B cell (primary cell): ENCODE results near the gene SCN8A. TPM values are rescaled to one million over a fixed set of nuclear protein-coding genes. Genes with fewer than 3 reads are reported as not detected.
"Not testable (repeated sequence)": the region's sequence is repeated elsewhere in the genome, so short reads cannot be mapped to it uniquely, and the experiment has no call there.

Experiments used
- ATAC-seq: fragments of 200-7000 bp; cut with Tn5 transposase; one replicate; pipeline ENCODE4 v1.10.0; 2021; ENCODE audit warnings: low read depth, mild to moderate bottlenecking, moderate number of reproducible peaks, moderate library complexity
- CTCF ChIA-PET: fragments of 350-600 bp; sonication (Branson Sonifier 250); formaldehyde crosslinking; loops from one replicate; lab custom pipeline; 2021; ENCODE audit warnings: antibody characterized with exemption, inconsistent platforms; lab: Charles Lee
- POLR2A ChIA-PET: fragments of 350-600 bp; sonication (Branson Sonifier 250); formaldehyde crosslinking; loops from one replicate; lab custom pipeline; 2021; ENCODE audit warnings: antibody characterized with exemption; lab: Charles Lee
- DNase-seq: peaks from one replicate; pipeline ENCODE4 v3.0.0; 2013
- H2AFZ ChIP-seq: 2 replicates; pipeline ENCODE4 v1.6.1; 2012; ENCODE audit warnings: mild to moderate bottlenecking, low read depth, low read length; ENCODE audit not compliant: insufficient read depth, poor library complexity, severe bottlenecking
- H3K27ac ChIP-seq, 2 donors: 1 replicate in 1 of 2; 2 replicates in 1 of 2; pipeline ENCODE4 v1.5.1; 2012 to 2013; ENCODE audit warnings: low read length in 2 of 2, mild to moderate bottlenecking in 2 of 2, moderate library complexity in 1 of 2
- H3K27me3 ChIP-seq, 4 experiments: fragments of 200-600 bp in 1 of 4; sonication (generic) in 1 of 4; replicated peaks in 1 of 4; 1 replicate in 2 of 4; 2 replicates in 2 of 4; pipeline versions ENCODE4 v1.6.1 to v1.7.0; 2013 to 2016; ENCODE audit warnings: low read length in 3 of 4, mild to moderate bottlenecking in 2 of 4, mixed read lengths in 1 of 4, moderate library complexity in 1 of 4; ENCODE audit not compliant: insufficient read depth in 4 of 4, control insufficient read depth in 3 of 4; ENCODE audit errors: control extremely low read depth in 1 of 4
- H3K36me3 ChIP-seq, 2 experiments: replicated peaks in 1 of 2; 1 replicate in 1 of 2; 2 replicates in 1 of 2; pipeline versions ENCODE4 v1.6.1 to v1.7.1; 2013; ENCODE audit warnings: low read length in 1 of 2; ENCODE audit not compliant: insufficient read depth in 2 of 2, control insufficient read depth in 1 of 2; ENCODE audit errors: control extremely low read depth in 1 of 2, extremely low read depth in 1 of 2
- H3K4me1 ChIP-seq, 2 donors: fragments of 200-600 bp in 1 of 2; sonication (generic) in 1 of 2; 1 replicate in 1 of 2; 2 replicates in 1 of 2; pipeline versions ENCODE4 v1.5.1 to v1.6.1; 2013 to 2017; ENCODE audit warnings: low read length in 2 of 2; ENCODE audit not compliant: control insufficient read depth in 2 of 2, insufficient read depth in 2 of 2
- H3K4me2 ChIP-seq: replicated peaks from 2 replicates; pipeline ENCODE3; 2012; ENCODE audit warnings: mild to moderate bottlenecking, low read depth, low read length; ENCODE audit not compliant: poor library complexity, severe bottlenecking
- H3K4me3 ChIP-seq, 5 experiments: fragments of 200-600 bp in 1 of 5; sonication (generic) in 1 of 5; 1 replicate in 3 of 5; 2 replicates in 2 of 5; pipeline versions ENCODE4 v1.5.1 to v1.7.0; 2011 to 2016; ENCODE audit warnings: low read length in 4 of 5, mild to moderate bottlenecking in 4 of 5, low read depth in 2 of 5, control low read depth in 1 of 5, moderate library complexity in 1 of 5; ENCODE audit not compliant: insufficient read depth in 1 of 5; ENCODE audit errors: control extremely low read depth in 1 of 5, extremely low read depth in 1 of 5
- H3K79me2 ChIP-seq: fragments of 200-600 bp; sonication (generic); one replicate; pipeline ENCODE4 v1.6.0; 2016; ENCODE audit warnings: low read length; ENCODE audit not compliant: control insufficient read depth, insufficient read depth
- H3K9ac ChIP-seq: fragments of 200-600 bp; sonication (generic); 2 replicates; pipeline ENCODE4 v1.6.1; 2017; ENCODE audit warnings: mild to moderate bottlenecking, low read length, moderate library complexity
- H3K9me3 ChIP-seq, 3 donors: one replicate each; pipeline versions ENCODE4 v1.6.1 to v1.7.1; 2013; ENCODE audit warnings: low read length in 2 of 3; ENCODE audit not compliant: control insufficient read depth in 2 of 3, insufficient read depth in 1 of 3; ENCODE audit errors: control extremely low read depth in 1 of 3
- H4K20me1 ChIP-seq: 2 replicates; pipeline ENCODE4 v1.6.0; 2012; ENCODE audit warnings: mild to moderate bottlenecking, low read length; ENCODE audit not compliant: insufficient read depth, control insufficient read depth, poor library complexity, severe bottlenecking
- H3K27ac Mint-ChIP-seq: one replicate; pipeline ENCODE4 v1.8.0; 2021; ENCODE audit warnings: mixed read lengths
- H3K27me3 Mint-ChIP-seq: one replicate; pipeline ENCODE4 v1.8.0; 2021; ENCODE audit warnings: mixed read lengths
- H3K4me1 Mint-ChIP-seq: one replicate; pipeline ENCODE4 v1.8.0; 2021; ENCODE audit warnings: mixed read lengths
- H3K4me3 Mint-ChIP-seq: one replicate; pipeline ENCODE4 v1.8.0; 2021; ENCODE audit warnings: mixed read lengths
- H3K9me3 Mint-ChIP-seq: one replicate; pipeline ENCODE4 v1.8.0; 2022; ENCODE audit warnings: mixed read lengths; ENCODE audit not compliant: insufficient read depth
- EZH2 ChIP-seq: IDR thresholded peaks from 2 replicates; pipeline ENCODE4 v1.6.1; 2012; ENCODE audit warnings: borderline replicate concordance, low read depth, mild to moderate bottlenecking, moderate library complexity, low read length; ENCODE audit not compliant: insufficient read depth, poor library complexity, severe bottlenecking
- WGBS: methylation state at CpG from one replicate; pipeline ENCODE4 v1.1.5; 2013; ENCODE audit warnings: missing lambda C conversion rate; ENCODE audit not compliant: insufficient coverage; 5-methylcytosine and 5-hydroxymethylcytosine counted together
- intact Hi-C: fragments of 100-400 bp; cut with micrococcal nuclease; formaldehyde crosslinking; loops from one replicate; pipeline ENCODE4 v1.10.0; 2022
- polyA plus RNA-seq: library from polyadenylated mRNA; depleted of rRNA; stranded (reverse); fragments of >200 nt; gene quantifications from 2 replicates; pipeline ENCODE4 v1.2.3, GENCODE V29; 2012
- total RNA-seq, 2 donors: library from RNA; stranded (reverse); fragments of 120-200 nt in 1 of 2; gene quantifications; 1 replicate in 1 of 2; 2 replicates in 1 of 2; pipeline versions ENCODE4 v1.2.3 to v1.2.4, GENCODE V29; 2013 to 2022
- TF ChIP-seq, protein P1 (sequence below): fragments of 200-600 bp; IDR thresholded peaks from one replicate; pipeline ENCODE4 v1.8.0; 2022; ENCODE audit warnings: antibody characterized with exemption, mild to moderate bottlenecking

SCN8A gene
- total and polyA plus RNA-seq, 2 donors (not counting 1 experiment from before 2014, with no cell fraction given): 0.78 to 1.0 TPM

DNA sequence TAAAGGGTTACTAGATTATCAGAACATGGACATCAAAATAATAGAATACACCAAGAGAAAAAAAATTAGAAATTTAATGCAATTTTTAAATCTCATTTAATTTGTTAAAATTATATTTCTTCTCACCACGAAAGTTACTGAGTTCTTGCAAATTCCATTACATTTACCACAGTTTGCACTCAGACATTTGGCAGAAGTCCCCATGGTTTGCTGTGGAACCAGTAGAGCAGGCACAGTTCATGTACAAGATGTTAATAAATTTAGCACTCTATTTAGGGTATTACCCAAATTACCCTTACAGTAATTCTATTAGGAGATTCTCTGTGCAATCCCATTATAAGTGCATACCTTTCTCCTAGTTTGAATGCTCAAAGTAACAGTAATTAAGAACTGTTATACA is 9.7 kb downstream of the SCN8A start:
- TF ChIP-seq EZH2: no peak
- TF ChIP-seq, protein P1, sequence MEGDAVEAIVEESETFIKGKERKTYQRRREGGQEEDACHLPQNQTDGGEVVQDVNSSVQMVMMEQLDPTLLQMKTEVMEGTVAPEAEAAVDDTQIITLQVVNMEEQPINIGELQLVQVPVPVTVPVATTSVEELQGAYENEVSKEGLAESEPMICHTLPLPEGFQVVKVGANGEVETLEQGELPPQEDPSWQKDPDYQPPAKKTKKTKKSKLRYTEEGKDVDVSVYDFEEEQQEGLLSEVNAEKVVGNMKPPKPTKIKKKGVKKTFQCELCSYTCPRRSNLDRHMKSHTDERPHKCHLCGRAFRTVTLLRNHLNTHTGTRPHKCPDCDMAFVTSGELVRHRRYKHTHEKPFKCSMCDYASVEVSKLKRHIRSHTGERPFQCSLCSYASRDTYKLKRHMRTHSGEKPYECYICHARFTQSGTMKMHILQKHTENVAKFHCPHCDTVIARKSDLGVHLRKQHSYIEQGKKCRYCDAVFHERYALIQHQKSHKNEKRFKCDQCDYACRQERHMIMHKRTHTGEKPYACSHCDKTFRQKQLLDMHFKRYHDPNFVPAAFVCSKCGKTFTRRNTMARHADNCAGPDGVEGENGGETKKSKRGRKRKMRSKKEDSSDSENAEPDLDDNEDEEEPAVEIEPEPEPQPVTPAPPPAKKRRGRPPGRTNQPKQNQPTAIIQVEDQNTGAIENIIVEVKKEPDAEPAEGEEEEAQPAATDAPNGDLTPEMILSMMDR: no peak
- intact Hi-C loops: no loop called here
- no peaks in the 10 kb centered on the region for H4K20me1 ChIP-seq
- H3K4me1 ChIP-seq: no peaks in the 10 kb centered on the region
- no peak overlapping the region for H2AFZ ChIP-seq
- DNase-seq (no peak), ATAC-seq (no peak)
- Mint-ChIP-seq H3K4me1 (no peaks in the 10 kb centered on the region), H3K27me3 (peaks cover 25% of the 10 kb centered on the region), H3K4me3 (no peak overlapping the region), H3K27ac (no peak overlapping the region), H3K9me3 (no peaks in the 10 kb centered on the region)
- POLR2A ChIA-PET: no interaction called here
- peaks cover 0 to 5% (median 0%) of the 10 kb centered on the region in 4 experiments for H3K27me3 ChIP-seq
- H3K79me2 ChIP-seq: no peaks in the 10 kb centered on the region
- no peak overlapping the region for H3K27ac ChIP-seq
- H3K4me3 ChIP-seq: no peak overlapping the region
- no peaks in the 10 kb centered on the region for H3K36me3 ChIP-seq
- no CpG with 5 or more reads among the region's 1 CpG for WGBS
- no peak overlapping the region for H3K9ac ChIP-seq
- CTCF ChIA-PET: no interaction called here
- H3K4me2 ChIP-seq: no peak overlapping the region
- H3K9me3 ChIP-seq: no peaks in the 10 kb centered on the region

DNA sequence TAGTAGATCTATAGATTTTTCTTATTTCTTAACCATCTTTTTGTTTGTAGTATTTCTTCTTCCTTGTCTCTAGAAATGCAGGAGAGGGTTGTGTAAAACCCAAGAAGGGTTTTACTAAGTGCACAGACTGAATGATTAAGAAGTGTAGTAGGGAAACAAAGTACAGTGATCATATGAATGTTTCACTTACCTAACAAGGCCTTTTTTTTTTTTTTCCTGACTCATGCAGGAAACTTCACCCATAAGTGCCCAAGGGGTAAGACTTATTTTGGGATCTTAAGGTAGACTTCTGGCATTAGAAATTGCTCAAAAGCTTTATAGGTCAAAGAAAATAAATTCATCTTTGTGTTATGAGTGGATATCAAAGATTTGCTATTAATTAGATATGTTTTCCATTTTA is 10.2 kb downstream of the SCN8A start:
- Histone ChIP-seq H2AFZ (no peak overlapping the region), H3K36me3 (no peaks in the 10 kb centered on the region), H3K4me3 (no peak overlapping the region), H3K9me3 (no peaks in the 10 kb centered on the region), H3K4me2 (no peak overlapping the region), H3K27me3 (peaks cover 0 to 4% (median 0%) of the 10 kb centered on the region in 4 experiments), H3K27ac (no peak overlapping the region), H3K79me2 (no peaks in the 10 kb centered on the region), H4K20me1 (no peaks in the 10 kb centered on the region), H3K4me1 (no peaks in the 10 kb centered on the region), H3K9ac (no peak overlapping the region)
- TF ChIP-seq EZH2: no peak
- TF ChIP-seq, protein P1: no peak
- Mint-ChIP-seq H3K27me3 (peaks cover 25% of the 10 kb centered on the region), H3K4me3 (no peak overlapping the region), H3K9me3 (no peaks in the 10 kb centered on the region), H3K27ac (no peak overlapping the region), H3K4me1 (no peaks in the 10 kb centered on the region)
- intact Hi-C loops: no loop called here
- ChIA-PET CTCF (no interaction called here), POLR2A (no interaction called here)
- DNase-seq (no peak), ATAC-seq (no peak)

DNA sequence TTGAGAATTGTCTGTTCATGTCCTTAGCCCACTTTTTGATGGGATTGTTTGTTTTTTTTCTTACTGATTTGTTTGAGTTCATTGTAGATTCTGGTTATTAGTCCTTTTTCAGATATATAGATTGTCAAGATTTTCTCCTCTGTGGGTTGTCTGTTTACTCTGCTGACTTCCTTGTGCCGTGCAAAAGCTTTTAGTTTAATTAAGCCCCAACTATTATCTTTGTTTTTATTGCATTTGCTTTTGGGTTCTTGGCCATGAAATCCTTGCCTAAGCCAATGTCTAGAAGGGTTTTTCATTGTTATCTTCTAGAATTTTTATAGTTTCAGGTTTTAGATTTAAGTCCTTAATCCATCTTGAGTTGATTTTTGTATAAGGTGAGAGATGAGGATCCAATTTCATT is 14.9 kb downstream of the SCN8A start:
- H3K4me2 ChIP-seq, H2AFZ ChIP-seq, H3K27me3 ChIP-seq, DNase-seq, H3K27ac ChIP-seq, H3K36me3 ChIP-seq, H3K9me3 Mint-ChIP-seq, H3K4me3 ChIP-seq, POLR2A ChIA-PET, H3K4me3 Mint-ChIP-seq, H3K9ac ChIP-seq, H3K4me1 Mint-ChIP-seq, ATAC-seq, CTCF ChIA-PET, H3K27ac Mint-ChIP-seq, intact Hi-C loops, H4K20me1 ChIP-seq, H3K79me2 ChIP-seq, H3K4me1 ChIP-seq, H3K9me3 ChIP-seq: not testable (repeated sequence)
- no CpG with 5 or more reads among the region's 1 CpG for WGBS
- H3K27me3 Mint-ChIP-seq: peaks cover 26% of the 10 kb centered on the region
